ENCODE measurements around the gene SYF2.

DNA sequence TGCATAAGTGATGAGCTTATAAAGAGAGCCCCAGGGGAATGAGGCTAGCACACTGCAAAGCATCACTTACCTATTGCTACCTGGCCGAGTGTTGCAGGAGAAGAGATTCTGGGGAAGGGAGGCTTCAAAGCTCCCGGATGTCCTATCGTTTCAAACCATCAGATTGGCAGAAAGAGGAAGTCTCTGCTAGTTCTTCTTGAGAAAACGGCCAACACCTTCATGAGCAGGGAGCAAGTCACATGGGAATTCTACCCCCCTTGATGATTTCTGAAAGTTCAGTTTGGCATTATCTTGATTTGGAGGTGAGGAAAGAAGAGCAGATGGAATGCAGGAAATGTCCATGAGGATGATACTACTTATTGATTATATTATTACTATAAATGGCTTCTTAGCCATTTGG is 16.2 kb downstream of the SYF2 start:
- TF ChIP-seq, protein P1, sequence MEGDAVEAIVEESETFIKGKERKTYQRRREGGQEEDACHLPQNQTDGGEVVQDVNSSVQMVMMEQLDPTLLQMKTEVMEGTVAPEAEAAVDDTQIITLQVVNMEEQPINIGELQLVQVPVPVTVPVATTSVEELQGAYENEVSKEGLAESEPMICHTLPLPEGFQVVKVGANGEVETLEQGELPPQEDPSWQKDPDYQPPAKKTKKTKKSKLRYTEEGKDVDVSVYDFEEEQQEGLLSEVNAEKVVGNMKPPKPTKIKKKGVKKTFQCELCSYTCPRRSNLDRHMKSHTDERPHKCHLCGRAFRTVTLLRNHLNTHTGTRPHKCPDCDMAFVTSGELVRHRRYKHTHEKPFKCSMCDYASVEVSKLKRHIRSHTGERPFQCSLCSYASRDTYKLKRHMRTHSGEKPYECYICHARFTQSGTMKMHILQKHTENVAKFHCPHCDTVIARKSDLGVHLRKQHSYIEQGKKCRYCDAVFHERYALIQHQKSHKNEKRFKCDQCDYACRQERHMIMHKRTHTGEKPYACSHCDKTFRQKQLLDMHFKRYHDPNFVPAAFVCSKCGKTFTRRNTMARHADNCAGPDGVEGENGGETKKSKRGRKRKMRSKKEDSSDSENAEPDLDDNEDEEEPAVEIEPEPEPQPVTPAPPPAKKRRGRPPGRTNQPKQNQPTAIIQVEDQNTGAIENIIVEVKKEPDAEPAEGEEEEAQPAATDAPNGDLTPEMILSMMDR (conservative IDR thresholded peaks at IDR 0.05), result no peak
- no peak for TF ChIP-seq ZFX (IDR thresholded peaks at IDR 0.05)
